ENCODE results near the gene KHDRBS1. TPM values are rescaled to one million over a fixed set of nuclear protein-coding genes. Genes with fewer than 3 reads are reported as not detected.

Gene KHDRBS1
- total RNA-seq, 1 donor from 2014 or later = 90.5 TPM

DNA sequence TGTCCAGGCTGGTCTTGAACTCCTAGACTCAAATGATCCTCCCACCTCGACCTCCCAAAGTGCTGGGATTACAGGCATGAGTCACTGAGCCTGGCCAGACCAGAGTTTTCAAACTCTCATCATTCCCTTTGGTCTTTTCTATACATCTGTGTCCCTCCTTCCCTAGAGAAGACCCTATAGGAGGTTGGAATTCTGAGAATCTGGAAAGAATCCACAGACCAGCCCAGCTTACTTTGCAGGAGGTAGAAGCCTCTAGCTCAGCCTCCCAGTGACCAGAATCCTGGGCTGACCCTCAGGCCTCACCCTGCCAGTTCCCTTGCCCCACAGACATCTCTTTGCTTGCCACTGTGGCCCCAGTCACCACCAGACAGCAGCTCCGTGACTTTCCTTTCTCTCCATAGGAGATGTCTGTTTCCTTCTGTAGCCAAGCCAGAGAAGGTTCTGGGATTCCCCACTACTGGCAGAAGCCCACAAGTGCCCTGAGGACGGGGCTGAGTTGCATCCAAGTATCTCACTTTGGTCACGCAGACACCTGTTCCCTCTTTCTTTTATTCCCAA, 34.7 kb upstream of the KHDRBS1 start:
- no peaks in the 10 kb centered on the region for H3K36me3 Mint-ChIP-seq (ENCODE audit: low read depth)
- no peak for DNase-seq (ENCODE audit: low spot score)
- H3K4me1 Mint-ChIP-seq (ENCODE audit: low read depth) = peaks cover 24% of the 10 kb centered on the region
- TF ChIP-seq, protein P1, sequence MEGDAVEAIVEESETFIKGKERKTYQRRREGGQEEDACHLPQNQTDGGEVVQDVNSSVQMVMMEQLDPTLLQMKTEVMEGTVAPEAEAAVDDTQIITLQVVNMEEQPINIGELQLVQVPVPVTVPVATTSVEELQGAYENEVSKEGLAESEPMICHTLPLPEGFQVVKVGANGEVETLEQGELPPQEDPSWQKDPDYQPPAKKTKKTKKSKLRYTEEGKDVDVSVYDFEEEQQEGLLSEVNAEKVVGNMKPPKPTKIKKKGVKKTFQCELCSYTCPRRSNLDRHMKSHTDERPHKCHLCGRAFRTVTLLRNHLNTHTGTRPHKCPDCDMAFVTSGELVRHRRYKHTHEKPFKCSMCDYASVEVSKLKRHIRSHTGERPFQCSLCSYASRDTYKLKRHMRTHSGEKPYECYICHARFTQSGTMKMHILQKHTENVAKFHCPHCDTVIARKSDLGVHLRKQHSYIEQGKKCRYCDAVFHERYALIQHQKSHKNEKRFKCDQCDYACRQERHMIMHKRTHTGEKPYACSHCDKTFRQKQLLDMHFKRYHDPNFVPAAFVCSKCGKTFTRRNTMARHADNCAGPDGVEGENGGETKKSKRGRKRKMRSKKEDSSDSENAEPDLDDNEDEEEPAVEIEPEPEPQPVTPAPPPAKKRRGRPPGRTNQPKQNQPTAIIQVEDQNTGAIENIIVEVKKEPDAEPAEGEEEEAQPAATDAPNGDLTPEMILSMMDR (IDR thresholded peaks at IDR 0.05) = no peak
- H3K4me3 Mint-ChIP-seq (ENCODE audit: unreplicated experiment) = no peak overlapping the region
- H3K27me3 Mint-ChIP-seq (ENCODE audit: low read depth) = no peaks in the 10 kb centered on the region
- peaks cover 3% of the 10 kb centered on the region for H3K9me3 Mint-ChIP-seq (ENCODE audit: low read depth)
- H3K27ac Mint-ChIP-seq (ENCODE audit: unreplicated experiment) = no peak overlapping the region

DNA sequence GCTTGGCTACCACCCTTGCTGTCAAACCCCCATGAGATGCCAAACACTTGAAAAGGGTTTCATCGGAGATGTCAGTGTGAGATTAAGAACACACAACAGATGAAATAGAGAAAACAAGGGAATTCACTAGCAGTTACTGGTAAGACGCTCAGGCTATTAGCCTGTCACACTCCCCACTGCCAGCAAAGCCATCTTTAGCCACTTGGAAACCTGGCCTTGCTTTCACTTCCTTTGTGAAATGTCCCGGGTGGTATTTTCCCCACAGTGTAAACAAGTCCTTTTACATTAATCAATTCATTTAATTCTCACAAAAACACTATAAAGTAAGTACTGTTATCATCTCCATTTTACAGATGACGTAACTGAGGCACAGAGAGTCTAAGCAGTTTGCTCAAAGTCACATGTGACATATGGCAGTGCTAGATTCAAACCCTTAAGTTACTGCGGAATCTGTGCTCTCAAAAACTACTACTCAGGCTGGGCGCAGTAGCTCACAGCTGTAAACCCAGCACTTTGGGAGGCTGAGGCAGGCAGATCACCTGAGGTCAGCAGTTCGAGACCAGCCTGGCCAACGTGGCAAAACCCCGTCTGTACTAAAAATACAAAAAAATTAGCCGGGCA, 32.7 kb upstream of the KHDRBS1 start:
- H3K36me3 Mint-ChIP-seq (ENCODE audit: low read depth) = no peaks in the 10 kb centered on the region
- H3K4me3 Mint-ChIP-seq (ENCODE audit: unreplicated experiment) = no peak overlapping the region
- H3K27me3 Mint-ChIP-seq (ENCODE audit: low read depth) = no peaks in the 10 kb centered on the region
- DNase-seq (ENCODE audit: low spot score) = no peak
- peaks cover 3% of the 10 kb centered on the region for H3K9me3 Mint-ChIP-seq (ENCODE audit: low read depth)
- TF ChIP-seq, protein P1 (IDR thresholded peaks at IDR 0.05) = no peak
- no peak overlapping the region for H3K27ac Mint-ChIP-seq (ENCODE audit: unreplicated experiment)
- peaks cover 36% of the 10 kb centered on the region for H3K4me1 Mint-ChIP-seq (ENCODE audit: low read depth)

DNA sequence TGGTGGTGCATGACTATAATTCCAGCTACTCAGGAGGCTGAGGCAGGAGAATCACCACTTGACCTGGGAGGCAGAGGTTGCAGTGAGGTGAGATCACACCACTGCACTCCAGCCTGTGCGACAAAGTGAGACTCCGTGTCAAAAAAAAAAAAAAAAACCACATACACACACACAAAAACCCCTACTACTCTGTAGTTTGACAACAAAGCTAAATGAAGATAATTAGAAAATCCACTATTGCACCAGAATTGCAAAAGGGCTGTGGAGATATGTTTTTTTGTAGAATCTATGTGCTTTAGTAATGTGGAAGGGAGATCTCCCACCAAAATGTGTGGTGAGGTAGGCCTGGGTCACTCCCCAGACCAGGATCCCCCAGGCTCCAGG, 32.2 kb upstream of the KHDRBS1 start:
- no peaks in the 10 kb centered on the region for H3K36me3 Mint-ChIP-seq (ENCODE audit: low read depth)
- no peak overlapping the region for H3K4me3 Mint-ChIP-seq (ENCODE audit: unreplicated experiment)
- H3K27me3 Mint-ChIP-seq (ENCODE audit: low read depth) = no peaks in the 10 kb centered on the region
- peaks cover 3% of the 10 kb centered on the region for H3K9me3 Mint-ChIP-seq (ENCODE audit: low read depth)
- DNase-seq (ENCODE audit: low spot score) = no peak
- H3K27ac Mint-ChIP-seq (ENCODE audit: unreplicated experiment) = no peak overlapping the region
- TF ChIP-seq, protein P1 (IDR thresholded peaks at IDR 0.05) = no peak
- H3K4me1 Mint-ChIP-seq (ENCODE audit: low read depth) = peaks cover 35% of the 10 kb centered on the region

DNA sequence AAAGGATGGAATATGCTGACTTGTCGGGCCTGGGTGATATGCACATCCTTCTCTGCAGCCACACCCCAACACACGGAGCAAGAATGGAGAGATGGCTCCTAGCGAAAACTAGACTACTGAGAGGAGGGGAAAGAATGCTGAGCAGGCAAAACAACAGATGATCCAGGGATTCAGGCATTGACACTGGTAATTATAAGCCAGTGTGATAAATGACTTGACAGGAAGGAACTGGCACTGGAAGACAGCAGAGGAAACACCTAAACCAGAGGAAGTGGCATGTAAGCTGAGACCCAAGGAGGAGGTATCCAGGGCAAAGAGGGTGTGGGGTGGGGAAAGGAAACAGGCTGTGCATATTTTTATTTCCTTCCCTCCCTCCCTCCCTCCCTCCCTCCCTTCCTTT, 31.7 kb upstream of the KHDRBS1 start:
- no peaks in the 10 kb centered on the region for H3K27me3 Mint-ChIP-seq (ENCODE audit: low read depth)
- no peak overlapping the region for H3K27ac Mint-ChIP-seq (ENCODE audit: unreplicated experiment)
- TF ChIP-seq, protein P1 (IDR thresholded peaks at IDR 0.05) = no peak
- H3K4me3 Mint-ChIP-seq (ENCODE audit: unreplicated experiment) = no peak overlapping the region
- peaks cover 37% of the 10 kb centered on the region for H3K4me1 Mint-ChIP-seq (ENCODE audit: low read depth)
- no peaks in the 10 kb centered on the region for H3K36me3 Mint-ChIP-seq (ENCODE audit: low read depth)
- no peak for DNase-seq (ENCODE audit: low spot score)
- H3K9me3 Mint-ChIP-seq (ENCODE audit: low read depth) = peaks cover 3% of the 10 kb centered on the region

DNA sequence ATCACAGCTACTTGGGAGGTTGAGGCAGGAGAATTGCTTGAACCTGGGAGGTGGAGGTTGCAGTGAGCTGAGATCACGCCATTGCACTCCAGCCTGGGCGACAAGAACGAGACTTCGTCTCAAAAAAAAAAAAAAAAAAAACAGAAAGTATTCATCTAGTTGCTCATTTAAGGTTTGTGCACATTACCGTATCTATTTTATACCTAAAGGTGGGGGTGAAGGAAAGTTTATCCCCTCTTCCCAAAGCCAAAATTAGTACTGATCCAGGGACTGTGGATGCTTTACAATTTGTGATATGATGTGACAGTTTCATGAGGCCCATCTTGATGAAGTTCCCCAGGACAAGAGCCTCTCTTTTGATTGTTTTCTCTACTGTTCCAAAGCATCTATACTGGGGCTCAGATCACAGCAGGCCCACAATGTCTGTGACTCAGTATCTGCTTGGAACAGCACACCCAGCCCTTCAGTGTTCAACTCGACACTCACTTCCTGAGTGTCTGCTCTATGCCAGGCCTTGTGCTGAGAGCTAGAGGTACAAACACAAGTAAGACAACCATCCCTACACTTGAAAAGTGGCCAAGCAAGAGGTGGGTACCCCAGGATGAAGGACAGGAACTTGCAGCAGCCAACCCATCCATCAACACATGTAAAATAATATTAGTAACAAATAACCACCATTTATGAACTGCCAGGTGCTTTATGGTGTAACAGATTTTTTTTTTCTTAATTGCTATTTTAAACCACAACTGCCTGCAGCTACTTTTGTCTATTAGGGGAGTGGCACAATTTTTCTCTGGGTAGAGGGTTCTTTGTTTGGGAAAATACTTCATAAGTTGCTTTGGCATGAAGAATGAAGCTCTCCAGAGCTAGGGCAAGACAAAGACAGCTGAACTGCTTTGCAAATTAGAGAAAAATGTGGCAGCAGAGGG, 29.0 kb upstream of the KHDRBS1 start:
- TF ChIP-seq, protein P1 (IDR thresholded peaks at IDR 0.05) = no peak
- no peaks in the 10 kb centered on the region for H3K36me3 Mint-ChIP-seq (ENCODE audit: low read depth)
- H3K9me3 Mint-ChIP-seq (ENCODE audit: low read depth) = peaks cover 3% of the 10 kb centered on the region
- H3K27me3 Mint-ChIP-seq (ENCODE audit: low read depth) = no peaks in the 10 kb centered on the region
- peak overlapping the region; percentile 90 for H3K27ac Mint-ChIP-seq (ENCODE audit: unreplicated experiment)
- no peak for DNase-seq (ENCODE audit: low spot score)
- peaks cover 30% of the 10 kb centered on the region for H3K4me1 Mint-ChIP-seq (ENCODE audit: low read depth)
- no peak overlapping the region for H3K4me3 Mint-ChIP-seq (ENCODE audit: unreplicated experiment)
